ENCODE results near the gene LTV1. TPM values are rescaled to one million over a fixed set of nuclear protein-coding genes. Genes with fewer than 3 reads are reported as not detected.

LTV1 gene
- total RNA-seq, 1 experiment from 2014 or later = 18.3 TPM

GRCh38 chr6:143823548-143823947 is 19.6 kb upstream of the LTV1 start:
- Histone ChIP-seq H4K20me1 (ENCODE audit: insufficient read depth) (no peaks in the 10 kb centered on the region), H3K9me2 (ENCODE audit: insufficient read depth) (no peaks in the 10 kb centered on the region), H2AFZ (no peak overlapping the region), H3K4me2 (no peak overlapping the region), H3K4me3 (no peak overlapping the region), H3K4me1 (replicated peaks; ENCODE audit: insufficient read depth) (no peaks in the 10 kb centered on the region), H3K27ac (no peak overlapping the region), H3K79me2 (ENCODE audit: low read depth) (no peaks in the 10 kb centered on the region), H3K36me3 (ENCODE audit: low read depth) (no peaks in the 10 kb centered on the region), H3K27me3 (ENCODE audit: insufficient read depth, low read depth) (no peaks in the 10 kb centered on the region), H3F3A (ENCODE audit: insufficient read depth, low read depth) (no peaks in the 10 kb centered on the region), H3K9me3 (ENCODE audit: insufficient read depth, low read depth) (no peaks in the 10 kb centered on the region)
- ChIA-PET POLR2A (ENCODE audit: unreplicated experiment) (no interaction called here), CTCF (no interaction called here)
- TF ChIP-seq EZH2 (IDR thresholded peaks at IDR 0.05; ENCODE audit: low read depth) = no peak
- TF ChIP-seq, protein P1, sequence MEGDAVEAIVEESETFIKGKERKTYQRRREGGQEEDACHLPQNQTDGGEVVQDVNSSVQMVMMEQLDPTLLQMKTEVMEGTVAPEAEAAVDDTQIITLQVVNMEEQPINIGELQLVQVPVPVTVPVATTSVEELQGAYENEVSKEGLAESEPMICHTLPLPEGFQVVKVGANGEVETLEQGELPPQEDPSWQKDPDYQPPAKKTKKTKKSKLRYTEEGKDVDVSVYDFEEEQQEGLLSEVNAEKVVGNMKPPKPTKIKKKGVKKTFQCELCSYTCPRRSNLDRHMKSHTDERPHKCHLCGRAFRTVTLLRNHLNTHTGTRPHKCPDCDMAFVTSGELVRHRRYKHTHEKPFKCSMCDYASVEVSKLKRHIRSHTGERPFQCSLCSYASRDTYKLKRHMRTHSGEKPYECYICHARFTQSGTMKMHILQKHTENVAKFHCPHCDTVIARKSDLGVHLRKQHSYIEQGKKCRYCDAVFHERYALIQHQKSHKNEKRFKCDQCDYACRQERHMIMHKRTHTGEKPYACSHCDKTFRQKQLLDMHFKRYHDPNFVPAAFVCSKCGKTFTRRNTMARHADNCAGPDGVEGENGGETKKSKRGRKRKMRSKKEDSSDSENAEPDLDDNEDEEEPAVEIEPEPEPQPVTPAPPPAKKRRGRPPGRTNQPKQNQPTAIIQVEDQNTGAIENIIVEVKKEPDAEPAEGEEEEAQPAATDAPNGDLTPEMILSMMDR (conservative IDR thresholded peaks at IDR 0.05) = no peak
- no TSS peak for BruUV-seq (replicated peaks)
- no peak for DNase-seq
- intact Hi-C loops (cut with micrococcal nuclease; ENCODE audit: unreplicated experiment) = no loop called here

- intact Hi-C loops (cut with micrococcal nuclease; ENCODE audit: unreplicated experiment) = no loop called here
- Histone ChIP-seq H3K4me3 (no peak overlapping the region), H3K9me2 (ENCODE audit: insufficient read depth) (no peaks in the 10 kb centered on the region), H3K79me2 (ENCODE audit: low read depth) (no peaks in the 10 kb centered on the region), H3K4me1 (replicated peaks; ENCODE audit: insufficient read depth) (no peaks in the 10 kb centered on the region), H3K4me2 (no peak overlapping the region), H3F3A (ENCODE audit: insufficient read depth, low read depth) (no peaks in the 10 kb centered on the region), H3K9me3 (ENCODE audit: insufficient read depth, low read depth) (no peaks in the 10 kb centered on the region), H4K20me1 (ENCODE audit: insufficient read depth) (no peaks in the 10 kb centered on the region), H2AFZ (no peak overlapping the region), H3K27ac (no peak overlapping the region), H3K27me3 (ENCODE audit: insufficient read depth, low read depth) (no peaks in the 10 kb centered on the region), H3K36me3 (ENCODE audit: low read depth) (no peaks in the 10 kb centered on the region)
- POLR2A ChIA-PET (ENCODE audit: unreplicated experiment) = no interaction called here
- no peak for DNase-seq
- CTCF ChIA-PET = no interaction called here
- no peak for TF ChIP-seq EZH2 (IDR thresholded peaks at IDR 0.05; ENCODE audit: low read depth)
- TF ChIP-seq, protein P1 (conservative IDR thresholded peaks at IDR 0.05) = no peak
- no TSS peak for BruUV-seq (replicated peaks)
Observed at GRCh38 chr6:143828572-143828971, 14.6 kb upstream of the LTV1 start.

DNA sequence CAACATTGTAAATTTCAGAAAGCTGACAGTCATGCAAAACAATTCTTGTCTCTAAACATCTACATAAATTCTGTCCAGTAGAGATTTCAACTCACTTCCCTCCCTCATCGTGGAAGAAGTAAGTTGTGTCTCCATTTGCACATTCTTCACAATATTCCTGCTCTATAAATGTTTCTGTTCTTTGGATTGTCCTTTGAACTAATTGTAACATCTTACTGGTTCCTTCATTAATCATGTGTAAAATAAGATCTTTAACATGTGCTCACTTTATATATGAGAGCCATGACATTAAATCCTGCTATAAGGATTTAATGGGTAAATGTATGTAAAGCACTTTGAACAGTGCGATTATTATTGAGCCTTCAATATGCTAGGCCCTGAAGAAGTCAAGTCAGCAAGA is 7.0 kb upstream of the LTV1 start:
- Histone ChIP-seq H3F3A (ENCODE audit: insufficient read depth, low read depth) (no peaks in the 10 kb centered on the region), H3K4me1 (replicated peaks; ENCODE audit: insufficient read depth) (no peaks in the 10 kb centered on the region), H3K36me3 (ENCODE audit: low read depth) (no peaks in the 10 kb centered on the region), H4K20me1 (ENCODE audit: insufficient read depth) (no peaks in the 10 kb centered on the region), H3K27me3 (ENCODE audit: insufficient read depth, low read depth) (no peaks in the 10 kb centered on the region), H3K9me2 (ENCODE audit: insufficient read depth) (no peaks in the 10 kb centered on the region), H3K27ac (no peak overlapping the region), H3K9me3 (ENCODE audit: insufficient read depth, low read depth) (no peaks in the 10 kb centered on the region), H3K4me2 (no peak overlapping the region), H2AFZ (no peak overlapping the region), H3K79me2 (ENCODE audit: low read depth) (no peaks in the 10 kb centered on the region), H3K4me3 (no peak overlapping the region)
- intact Hi-C loops (cut with micrococcal nuclease; ENCODE audit: unreplicated experiment) = no loop called here
- DNase-seq = no peak
- TF ChIP-seq EZH2 (IDR thresholded peaks at IDR 0.05; ENCODE audit: low read depth) = no peak
- TF ChIP-seq, protein P1 (conservative IDR thresholded peaks at IDR 0.05) = no peak
- no TSS peak for BruUV-seq (replicated peaks)
- ChIA-PET POLR2A (ENCODE audit: unreplicated experiment) (no interaction called here), CTCF (no interaction called here)

Measured in PC-9 (cell line).